H9 (cell line): ENCODE measurements around the gene ERI3. TPM values are rescaled to one million over a fixed set of nuclear protein-coding genes. Genes with fewer than 3 reads are reported as not detected.

Experiments
- DNase-seq: peaks from one replicate; pipeline ENCODE4 v3.0.0-alpha.2; 2017
- H2AFZ ChIP-seq: one replicate; pipeline ENCODE4 v1.6.1; 2013; ENCODE audit warnings: mild to moderate bottlenecking, low read length, control low read depth, moderate library complexity
- H2AK5ac ChIP-seq: 2 replicates; pipeline ENCODE4 v1.6.1; 2013; ENCODE audit warnings: low read length, control low read depth, mixed read lengths; ENCODE audit not compliant: insufficient read length
- H2BK120ac ChIP-seq: one replicate; pipeline ENCODE4 v1.6.1; 2013; ENCODE audit warnings: low read depth, mild to moderate bottlenecking, low read length, control low read depth, inconsistent platforms; ENCODE audit not compliant: poor library complexity, severe bottlenecking
- H2BK12ac ChIP-seq: 2 replicates; pipeline ENCODE4 v1.6.1; 2013; ENCODE audit warnings: low read length, control low read depth, mixed read lengths, low read depth; ENCODE audit not compliant: insufficient read length
- H2BK15ac ChIP-seq: 2 replicates; pipeline ENCODE4 v1.6.1; 2013; ENCODE audit warnings: low read depth, low read length, control low read depth
- H2BK20ac ChIP-seq: one replicate; pipeline ENCODE4 v1.6.1; 2013; ENCODE audit warnings: low read depth, mild to moderate bottlenecking, low read length, control low read depth, inconsistent platforms; ENCODE audit not compliant: poor library complexity, severe bottlenecking
- H2BK5ac ChIP-seq: 2 replicates; pipeline ENCODE4 v1.6.1; 2013; ENCODE audit warnings: low read length, control low read depth, mixed read lengths; ENCODE audit not compliant: insufficient read length
- H3K14ac ChIP-seq: 2 replicates; pipeline ENCODE4 v1.6.1; 2013; ENCODE audit warnings: low read length, control low read depth; ENCODE audit not compliant: insufficient read depth
- H3K18ac ChIP-seq: 2 replicates; pipeline ENCODE4 v1.6.1; 2013; ENCODE audit warnings: low read depth, mild to moderate bottlenecking, mixed read lengths, low read length, control low read depth; ENCODE audit not compliant: insufficient read length
- H3K23ac ChIP-seq: 2 replicates; pipeline ENCODE4 v1.6.1; 2013; ENCODE audit warnings: low read length, control low read depth, mixed read lengths, low read depth; ENCODE audit not compliant: insufficient read length
- H3K23me2 ChIP-seq: 2 replicates; pipeline ENCODE4 v1.6.1; 2013; ENCODE audit warnings: low read depth, mild to moderate bottlenecking, mixed read lengths, low read length, control low read depth; ENCODE audit not compliant: insufficient read length, poor library complexity, severe bottlenecking
- H3K27ac ChIP-seq: 2 replicates; pipeline ENCODE4 v1.5.1; 2013; ENCODE audit warnings: low read length, control low read depth, mixed read lengths, low read depth; ENCODE audit not compliant: insufficient read length
- H3K27me3 ChIP-seq: 2 replicates; pipeline ENCODE4 v1.6.1; 2013; ENCODE audit warnings: low read length, control low read depth, inconsistent platforms; ENCODE audit not compliant: insufficient read depth
- H3K4ac ChIP-seq: 2 replicates; pipeline ENCODE4 v1.6.1; 2013; ENCODE audit warnings: low read depth, mild to moderate bottlenecking, control low read depth, inconsistent platforms, low read length, moderate library complexity
- H3K4me1 ChIP-seq: 2 replicates; pipeline ENCODE4 v1.6.1; 2013; ENCODE audit warnings: low read length, control low read depth, inconsistent platforms; ENCODE audit not compliant: insufficient read depth
- H3K4me2 ChIP-seq: 2 replicates; pipeline ENCODE4 v1.6.1; 2013; ENCODE audit warnings: low read length, control low read depth, mixed read lengths; ENCODE audit not compliant: insufficient read length, insufficient read depth
- H3K56ac ChIP-seq: 2 replicates; pipeline ENCODE4 v1.6.1; 2013; ENCODE audit warnings: low read depth, mild to moderate bottlenecking, mixed read lengths, low read length, control low read depth; ENCODE audit not compliant: insufficient read length
- H3K79me1 ChIP-seq: 2 replicates; pipeline ENCODE4 v1.6.1; 2013; ENCODE audit warnings: low read depth, mild to moderate bottlenecking, moderate library complexity, low read length, control low read depth, inconsistent platforms; ENCODE audit not compliant: insufficient read depth, poor library complexity, severe bottlenecking
- H3K79me2 ChIP-seq: 2 replicates; pipeline ENCODE4 v1.6.1; 2013; ENCODE audit warnings: low read length, control low read depth, inconsistent platforms; ENCODE audit not compliant: insufficient read depth
- H3K9ac ChIP-seq: 2 replicates; pipeline ENCODE4 v1.6.1; 2013; ENCODE audit warnings: low read length, control low read depth, mixed read lengths; ENCODE audit not compliant: insufficient read length; ENCODE audit errors: extremely low read depth
- H3K9me3 ChIP-seq: one replicate; pipeline ENCODE4 v1.6.1; 2013; ENCODE audit warnings: low read depth, low read length, inconsistent platforms; ENCODE audit not compliant: control insufficient read depth
- H3T11ph ChIP-seq: one replicate; pipeline ENCODE4 v1.6.1; 2013; ENCODE audit warnings: mild to moderate bottlenecking, low read length, control low read depth, inconsistent platforms
- H4K20me1 ChIP-seq: one replicate; pipeline ENCODE4 v1.6.1; 2013; ENCODE audit not compliant: control insufficient read depth, insufficient read length, insufficient read depth
- H4K5ac ChIP-seq: 2 replicates; pipeline ENCODE4 v1.6.1; 2013; ENCODE audit warnings: low read depth, mild to moderate bottlenecking, mixed read lengths, low read length, control low read depth; ENCODE audit not compliant: insufficient read length
- H4K8ac ChIP-seq: replicated peaks from 2 replicates; pipeline ENCODE4 v1.6.1; 2013; ENCODE audit warnings: low read length, control low read depth, mixed read lengths, low read depth; ENCODE audit not compliant: insufficient read length
- H4K91ac ChIP-seq: 2 replicates; pipeline ENCODE4 v1.6.1; 2013; ENCODE audit warnings: low read depth, mild to moderate bottlenecking, moderate library complexity, mixed read lengths, low read length, control low read depth; ENCODE audit not compliant: insufficient read length
- H3K27ac Mint-ChIP-seq, 3 experiments: 2 replicates in 2 of 3; 3 replicates in 1 of 3; pipeline ENCODE4 v1.8.0; 2020 to 2021; ENCODE audit warnings: mixed read lengths in 3 of 3, mild to moderate bottlenecking in 1 of 3, moderate library complexity in 1 of 3
- H3K27me3 Mint-ChIP-seq: 2 replicates; pipeline ENCODE4 v1.8.0; 2021; ENCODE audit warnings: low read depth, mild to moderate bottlenecking, moderate library complexity, mixed read lengths
- H3K36me3 Mint-ChIP-seq, 3 experiments: 2 replicates in 2 of 3; 3 replicates in 1 of 3; pipeline ENCODE4 v1.8.0; 2020 to 2021; ENCODE audit warnings: low read depth in 3 of 3, mixed read lengths in 3 of 3; ENCODE audit not compliant: insufficient read depth in 1 of 3
- H3K4me1 Mint-ChIP-seq, 2 experiments: 2 replicates each; pipeline ENCODE4 v1.8.0; 2020; ENCODE audit warnings: mixed read lengths in 2 of 2
- H3K4me3 Mint-ChIP-seq, 2 experiments: 2 replicates in 1 of 2; 3 replicates in 1 of 2; pipeline ENCODE4 v1.8.0; 2020 to 2021; ENCODE audit warnings: mild to moderate bottlenecking in 2 of 2, mixed read lengths in 2 of 2, moderate library complexity in 1 of 2
- H3K9me3 Mint-ChIP-seq, 2 experiments: 2 replicates in 1 of 2; 3 replicates in 1 of 2; pipeline ENCODE4 v1.8.0; 2020; ENCODE audit warnings: mild to moderate bottlenecking in 2 of 2, mixed read lengths in 2 of 2, moderate library complexity in 1 of 2
- CTCF ChIP-seq: fragments of 200-600 bp; sonication (generic); conservative IDR thresholded peaks from 3 replicates; pipeline ENCODE4 v1.8.0; 2021; ENCODE audit warnings: antibody characterized with exemption, mild to moderate bottlenecking
- WGBS: extraction: QIAGEN DNeasy Blood & Tissue Kit; methylation state at CpG from one replicate; pipeline ENCODE4 v1.1.7; 2013; ENCODE audit warnings: missing lambda C conversion rate, low lambda C conversion rate, mixed read lengths; ENCODE audit not compliant: insufficient read length; ENCODE audit errors: extremely low coverage; 5-methylcytosine and 5-hydroxymethylcytosine counted together
- total RNA-seq: library from RNA; stranded (reverse); gene quantifications from 2 replicates; pipeline ENCODE4 v1.2.1, GENCODE V29; 2021

ERI3 gene
- total RNA-seq, 1 experiment from 2014 or later: 61.6 TPM

GRCh38 chr1:44294588-44295007 is 60.5 kb downstream of the ERI3 start:
- Histone ChIP-seq H3K18ac (no peak overlapping the region), H4K91ac (no peak overlapping the region), H2BK15ac (no peak overlapping the region), H4K8ac (no peak overlapping the region), H2BK5ac (no peak overlapping the region), H3K27me3 (no peaks in the 10 kb centered on the region), H2BK120ac (no peak overlapping the region), H3K4me2 (no peak overlapping the region), H3K79me2 (no peaks in the 10 kb centered on the region), H3K23me2 (no peaks in the 10 kb centered on the region), H3K4me1 (no peaks in the 10 kb centered on the region), H3K27ac (no peak overlapping the region), H3K9ac (no peak overlapping the region), H2BK12ac (no peak overlapping the region), H2BK20ac (no peak overlapping the region), H3K23ac (no peak overlapping the region), H3K4ac (no peak overlapping the region), H3K14ac (no peak overlapping the region), H3T11ph (no peak overlapping the region), H3K79me1 (no peaks in the 10 kb centered on the region), H4K5ac (no peak overlapping the region), H2AFZ (no peak overlapping the region), H3K9me3 (no peaks in the 10 kb centered on the region), H2AK5ac (no peak overlapping the region), H3K56ac (no peak overlapping the region), H4K20me1 (no peaks in the 10 kb centered on the region)
- no CpG with 5 or more reads among the region's 4 CpGs for WGBS
- Mint-ChIP-seq H3K27ac (no peak overlapping the region), H3K27me3 (no peaks in the 10 kb centered on the region), H3K36me3 (peaks cover 11 to 25% (median 25%) of the 10 kb centered on the region in 3 experiments; a peak in 6 of 7 replicates), H3K4me1 (peaks cover 4 to 5% of the 10 kb centered on the region in 2 experiments; a peak in 2 of 4 replicates), H3K9me3 (no peaks in the 10 kb centered on the region), H3K4me3 (no peak overlapping the region)
- peak; percentile 73 for DNase-seq
- TF ChIP-seq CTCF: peak; percentile 82
